Activated CD8-positive, alpha-beta memory T cell treated with anti-CD3 and anti-CD28 coated beads, Interleukin-2, amount 50 U/mL, for 1 hour (primary cell): Measurements from ENCODE around the gene SFTA2.
A peak's percentile ranks its signal among the peaks of the same experiment; 100 is the strongest.
"Not testable (repeated sequence)": the region's sequence is repeated elsewhere in the genome, so short reads cannot be mapped to it uniquely, and the experiment has no call there.

Source experiments
- DNase-seq: peaks from one replicate; pipeline ENCODE4 v3.0.0-alpha.2; 2020; ENCODE audit errors: extremely low read depth

SFTA2 gene

GRCh38 chr6:30942338-30943060, 10.5 kb upstream of the SFTA2 start:
- DNase-seq = no peak

- no peak for DNase-seq
These were observed 8.5 kb upstream of the SFTA2 start, which contains the start of gene MUCL3 for GRCh38 chr6:30940361-30940986. MUCL3 (plus strand) TSS chr6:30940973; CDS start chr6:30941000, 27 bp downstream.

- DNase-seq = no peak
These were observed 7.5 kb upstream of the SFTA2 start for GRCh38 chr6:30939473-30939872.

DNA sequence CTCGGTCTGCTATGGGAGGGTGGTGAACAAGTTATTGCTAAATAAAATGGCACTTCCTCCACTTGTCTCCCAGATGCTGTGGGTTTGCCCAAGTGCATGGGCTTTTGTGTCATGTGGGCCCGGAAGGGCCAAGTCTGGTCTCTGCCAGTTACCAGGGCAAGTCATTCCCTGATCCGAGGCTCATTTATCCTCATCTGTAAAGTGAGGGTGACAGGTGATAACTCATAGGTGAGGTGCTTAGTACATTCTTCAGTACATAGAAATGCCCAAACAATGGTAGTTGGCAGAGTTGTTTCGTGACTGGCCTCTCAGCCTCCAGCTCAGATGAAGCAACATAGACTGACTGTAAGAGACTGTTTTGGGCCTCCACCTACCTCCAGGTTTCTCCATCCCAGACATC, 6.8 kb upstream of the SFTA2 start:
- DNase-seq = no peak

- no peak for DNase-seq
These were observed 5.3 kb upstream of the SFTA2 start for GRCh38 chr6:30937265-30937664.

DNA sequence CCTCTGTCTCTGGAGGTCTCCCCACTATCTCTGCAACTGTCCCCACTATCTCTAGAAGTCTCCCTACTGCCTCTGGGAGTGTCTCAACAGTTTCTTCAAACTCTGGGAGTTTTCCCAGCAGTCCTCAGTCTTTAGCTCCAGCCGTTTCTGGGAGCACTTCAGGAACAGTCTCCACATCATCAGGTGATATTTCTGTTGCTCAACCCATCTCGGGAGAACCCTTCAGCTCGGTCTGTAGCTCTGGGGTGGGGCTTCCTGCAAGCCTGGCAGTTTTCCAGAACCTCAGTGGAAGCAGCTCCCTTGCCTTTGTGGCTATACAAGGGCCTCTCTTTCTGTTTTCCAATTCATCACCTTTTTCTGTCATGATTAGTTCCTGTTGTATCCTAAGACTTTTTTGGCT, 3.0 kb upstream of the SFTA2 start:
- no peak for DNase-seq

- DNase-seq = no peak
These were observed 845 bp upstream of the SFTA2 start for GRCh38 chr6:30932665-30933365.

- no peak for DNase-seq
These were observed 698 bp downstream of the SFTA2 start for GRCh38 chr6:30931272-30931671.

GRCh38 chr6:30930506-30930905, 1.5 kb downstream of the SFTA2 start:
- DNase-seq = no peak

GRCh38 chr6:30928677-30929076, 3.3 kb downstream of the SFTA2 start:
- DNase-seq = no peak

DNA sequence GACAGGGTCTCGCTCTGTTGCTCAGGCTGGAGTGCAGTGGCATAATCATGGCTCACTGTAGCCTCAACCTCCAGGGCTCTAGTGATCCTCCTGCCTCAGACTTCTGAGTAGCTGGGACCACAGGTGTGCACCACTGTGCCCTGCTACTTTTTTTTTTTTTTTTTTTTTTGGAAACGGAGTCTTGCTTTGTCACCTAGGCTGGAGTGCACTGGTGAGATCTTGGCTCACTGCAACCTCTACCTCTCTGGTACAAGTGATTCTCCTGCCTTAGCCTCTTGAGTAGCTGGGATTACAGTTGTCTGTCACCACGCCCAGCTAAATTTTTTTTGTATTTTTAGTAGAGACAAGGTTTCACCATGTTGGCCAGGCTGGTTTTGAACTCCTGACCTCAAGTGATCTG, 4.9 kb downstream of the SFTA2 start:
- DNase-seq = not testable (repeated sequence)

- DNase-seq = no peak
These were observed 5.3 kb downstream of the SFTA2 start for GRCh38 chr6:30926644-30927043.

- not testable (repeated sequence) for DNase-seq
These were observed 7.8 kb downstream of the SFTA2 start for GRCh38 chr6:30924040-30924627.

DNA sequence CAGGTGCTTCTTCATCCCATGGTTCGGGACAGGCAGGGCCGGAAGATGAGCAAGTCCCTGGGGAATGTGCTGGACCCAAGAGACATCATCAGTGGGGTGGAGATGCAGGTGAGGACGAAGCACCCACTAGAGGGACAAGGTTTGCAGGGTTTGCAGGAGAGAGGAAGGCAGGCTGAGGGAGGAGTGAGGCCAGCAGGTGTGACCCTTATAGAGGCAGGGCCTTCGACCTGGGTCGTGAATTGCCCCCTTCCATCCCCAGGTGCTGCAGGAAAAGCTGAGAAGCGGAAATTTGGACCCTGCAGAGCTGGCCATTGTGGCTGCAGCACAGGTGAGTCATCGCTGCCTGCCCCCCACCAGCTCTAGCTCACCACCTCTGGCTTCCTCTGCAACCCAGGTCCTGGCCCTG, 9.5 kb downstream of the SFTA2 start:
- DNase-seq = no peak

- DNase-seq = no peak
These were observed 13.3 kb downstream of the SFTA2 start for GRCh38 chr6:30918670-30919069.

DNA sequence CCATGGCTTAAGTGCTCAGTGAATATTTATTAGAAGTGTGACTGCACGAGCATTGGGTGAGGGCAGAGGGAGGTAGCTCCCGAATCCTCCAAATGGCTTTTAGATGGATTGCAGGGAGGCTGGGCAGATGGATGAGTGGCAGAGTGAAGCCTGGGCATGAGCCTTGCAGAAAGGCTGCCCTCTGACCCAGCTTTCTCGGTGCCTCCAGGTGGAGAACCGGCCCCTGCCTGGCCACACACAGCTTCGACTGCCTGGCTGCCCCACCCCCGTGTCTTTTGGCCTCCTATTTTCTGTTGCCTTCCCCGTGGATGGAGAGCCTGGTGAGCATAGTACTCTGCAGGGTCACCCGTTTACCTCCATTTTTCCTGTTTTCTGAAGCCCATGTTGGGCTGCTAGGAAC, 14.5 kb downstream of the SFTA2 start:
- no peak for DNase-seq

DNA sequence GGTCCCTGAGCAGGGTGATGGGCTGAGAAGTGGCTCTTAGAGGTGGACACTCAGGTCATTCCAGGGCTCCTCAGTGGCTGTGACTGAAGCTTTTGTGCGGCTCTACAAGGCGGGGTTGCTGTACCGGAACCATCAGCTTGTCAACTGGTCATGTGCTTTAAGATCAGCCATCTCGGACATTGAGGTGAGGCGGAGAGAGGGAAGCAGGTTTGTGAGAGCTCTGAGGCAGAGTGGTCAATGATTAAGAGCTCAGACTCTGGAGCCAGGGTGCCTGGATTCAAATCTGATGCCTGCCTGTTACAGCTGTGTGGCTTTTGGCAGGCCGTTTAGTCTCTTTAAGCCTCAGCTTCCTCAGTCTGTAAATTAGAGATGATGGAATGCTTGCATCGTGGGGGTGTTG, 14.9 kb downstream of the SFTA2 start:
- no peak for DNase-seq

DNA sequence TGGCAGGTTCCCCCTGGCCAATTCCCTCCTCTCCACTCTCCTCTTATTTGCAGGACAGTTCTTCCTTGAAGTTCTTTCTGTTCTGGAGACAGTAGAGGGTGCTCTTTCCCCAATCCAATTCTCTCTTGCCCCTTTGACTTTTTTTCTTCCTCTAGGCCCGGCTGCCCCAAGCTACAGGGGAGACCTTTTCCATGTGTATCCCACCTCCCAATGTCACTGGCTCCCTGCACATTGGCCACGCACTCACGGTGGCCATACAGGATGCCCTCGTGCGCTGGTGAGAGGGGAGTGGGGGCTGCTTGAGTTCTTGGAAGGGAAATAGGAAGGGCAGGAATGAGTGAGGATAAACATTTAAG, 16.4 kb downstream of the SFTA2 start:
- no peak for DNase-seq

DNA sequence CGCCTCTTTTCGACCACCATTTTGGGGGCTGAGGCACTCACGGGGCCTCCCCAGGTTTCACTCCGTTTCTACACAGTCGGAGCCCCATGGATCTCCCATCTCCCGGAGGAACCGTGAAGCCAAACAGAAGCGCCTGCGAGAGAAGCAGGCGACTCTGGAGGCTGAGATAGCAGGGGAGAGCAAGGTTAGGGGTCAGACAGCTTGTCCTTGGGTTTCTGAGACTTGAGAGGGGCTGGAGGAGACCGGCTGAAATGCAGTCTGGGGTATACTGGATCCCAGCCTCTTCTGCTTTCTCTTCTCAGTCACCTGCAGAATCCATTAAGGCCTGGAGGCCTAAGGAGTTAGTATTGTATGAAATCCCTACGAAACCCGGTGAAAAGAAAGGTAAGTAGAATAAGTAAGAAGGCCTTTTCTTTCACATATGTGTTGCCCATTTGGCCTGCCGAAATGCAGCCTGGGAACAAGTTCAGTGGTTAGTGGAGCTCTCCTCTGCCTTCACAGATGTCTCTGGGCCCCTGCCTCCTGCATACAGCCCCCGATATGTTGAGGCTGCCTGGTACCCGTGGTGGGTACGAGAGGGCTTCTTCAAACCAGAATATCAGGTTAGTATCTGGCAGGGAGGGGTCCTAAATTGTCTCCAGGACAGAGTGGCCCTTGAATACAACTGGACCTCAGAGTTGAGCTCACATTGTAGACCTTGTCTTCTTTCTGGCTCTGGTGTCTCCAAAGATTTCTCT, 16.9 kb downstream of the SFTA2 start:
- DNase-seq = no peak

GRCh38 chr6:30914076-30914853, 17.7 kb downstream of the SFTA2 start, which contains the start of gene VARS2:
VARS2 (plus strand) TSS chr6:30914238; CDS start chr6:30914837, 599 bp downstream.
- peak; percentile 54 for DNase-seq

GRCh38 chr6:30913721-30914075, 18.3 kb downstream of the SFTA2 start:
- DNase-seq = no peak
